Lower leg skin (tissue), 3 donors: ENCODE results near the gene GRIFIN.

Experiments used
- CTCF ChIP-seq, 3 donors: fragments of 450-650 bp; IDR thresholded peaks; one replicate each; pipeline ENCODE4 v1.5.1; 2016; ENCODE audit warnings: antibody characterized with exemption in 3 of 3, mild to moderate bottlenecking in 3 of 3, moderate library complexity in 2 of 3
- POLR2A ChIP-seq, 2 donors: fragments of 450-650 bp; IDR thresholded peaks; one replicate each; pipeline ENCODE4 v1.6.1; 2016 to 2017; ENCODE audit warnings: antibody characterized with exemption in 2 of 2, mild to moderate bottlenecking in 1 of 2, moderate library complexity in 1 of 2

- TF ChIP-seq CTCF (IDR thresholded peaks at IDR 0.05) (no peak), POLR2A (IDR thresholded peaks at IDR 0.05) (no peak)
Measured at GRCh38 chr7:2511769-2512168, 35.6 kb upstream of the GRIFIN start.
